Endothelial cell of umbilical vein (primary cell): ENCODE results near the gene LCLAT1. TPM values are rescaled to one million over a fixed set of nuclear protein-coding genes. Genes with fewer than 3 reads are reported as not detected.

Source experiments
- BruUV-seq: library from RNA; stranded (reverse); fragments of 400-500 nt; replicated peaks from 2 replicates; lab custom pipeline; 2021; lab: Mats Ljungman, UMichigan
- CTCF ChIA-PET: fragments of 300-600, 350-600 bp; sonication (Branson Sonifier 250); formaldehyde crosslinking; loops from one replicate; lab custom pipeline; 2021; ENCODE audit warnings: antibody characterized with exemption, inconsistent platforms; lab: Charles Lee
- POLR2A ChIA-PET: fragments of 300-600, 350-600 bp; sonication (Branson Sonifier 250); formaldehyde crosslinking; loops from one replicate; lab custom pipeline; 2021; ENCODE audit warnings: antibody characterized with exemption, inconsistent platforms; lab: Charles Lee
- DNase-seq: peaks from one replicate; pipeline ENCODE4 v3.0.0-alpha.2; 2011; ENCODE audit warnings: low read depth, low spot score
- FAIRE-seq: peaks from 2 replicates; lab custom pipeline; 2011; peaks lifted over from hg19 to GRCh38; lab: Jason Lieb, UNC
- H2AFZ ChIP-seq: 2 replicates; pipeline ENCODE4 v1.6.0; 2012; ENCODE audit warnings: low read depth, low read length, control low read depth, inconsistent platforms
- H3K27ac ChIP-seq: 2 replicates; pipeline ENCODE4 v1.5.1; 2011; ENCODE audit warnings: low read depth, mild to moderate bottlenecking, control low read depth, low read length, moderate library complexity; ENCODE audit not compliant: insufficient read depth
- H3K27me3 ChIP-seq, 2 experiments: 2 replicates each; pipeline versions ENCODE4 v1.6.0 to v1.6.1; 2011; ENCODE audit warnings: low read length in 2 of 2, mixed read lengths in 1 of 2; ENCODE audit not compliant: control insufficient read depth in 2 of 2, insufficient read depth in 2 of 2
- H3K36me3 ChIP-seq, 2 experiments: 2 replicates in 1 of 2; 3 replicates in 1 of 2; pipeline ENCODE4 v1.5.1; 2011; ENCODE audit warnings: low read length in 2 of 2, mild to moderate bottlenecking in 1 of 2, moderate library complexity in 1 of 2; ENCODE audit not compliant: control insufficient read depth in 2 of 2, insufficient read depth in 2 of 2; ENCODE audit errors: extremely low read depth in 1 of 2
- H3K4me1 ChIP-seq: 3 replicates; pipeline ENCODE4 v1.5.1; 2011; ENCODE audit warnings: mild to moderate bottlenecking, low read length; ENCODE audit not compliant: control insufficient read depth, insufficient read depth; ENCODE audit errors: extremely low read depth
- H3K4me2 ChIP-seq: 2 replicates; pipeline ENCODE4 v1.6.1; 2011; ENCODE audit warnings: low read length, control low read depth, mixed read lengths; ENCODE audit not compliant: insufficient read depth
- H3K4me3 ChIP-seq, 3 experiments: fragments of 200-600 bp in 1 of 3; sonication (generic), shearing (Covaris generic) in 1 of 3; replicated peaks in 1 of 3; 2 replicates each; pipeline ENCODE4 v1.5.1; 2011 to 2016; ENCODE audit warnings: control low read depth in 3 of 3, low read length in 3 of 3, mild to moderate bottlenecking in 2 of 3, inconsistent platforms in 1 of 3, low read depth in 1 of 3, moderate library complexity in 1 of 3; ENCODE audit not compliant: insufficient read depth in 1 of 3
- H3K79me2 ChIP-seq: 2 replicates; pipeline ENCODE4 v1.6.0; 2012; ENCODE audit warnings: low read length, inconsistent platforms; ENCODE audit not compliant: control insufficient read depth, insufficient read depth
- H3K9ac ChIP-seq: replicated peaks from 2 replicates; pipeline ENCODE3; 2011; ENCODE audit warnings: low read length, control low read depth; ENCODE audit not compliant: insufficient read depth; ENCODE audit errors: extremely low read depth
- H3K9me1 ChIP-seq: replicated peaks from 3 replicates; pipeline ENCODE4 v1.6.0; 2011; ENCODE audit warnings: mild to moderate bottlenecking, low read length; ENCODE audit not compliant: control insufficient read depth, insufficient read depth; ENCODE audit errors: extremely low read depth
- H3K9me3 ChIP-seq: replicated peaks from 2 replicates; pipeline ENCODE4 v1.5.1; 2012; ENCODE audit warnings: low read length, inconsistent platforms; ENCODE audit not compliant: control insufficient read depth, insufficient read depth
- H4K20me1 ChIP-seq: replicated peaks from 2 replicates; pipeline ENCODE3; 2011; ENCODE audit warnings: mild to moderate bottlenecking, low read length; ENCODE audit not compliant: control insufficient read depth, insufficient read depth; ENCODE audit errors: extremely low read depth
- EZH2 ChIP-seq: IDR thresholded peaks from 2 replicates; pipeline ENCODE4 v1.6.1; 2012; ENCODE audit warnings: borderline replicate concordance, low read depth, mild to moderate bottlenecking, moderate library complexity, low read length, inconsistent platforms; ENCODE audit not compliant: severe bottlenecking
- FOS ChIP-seq: IDR thresholded peaks from 2 replicates; pipeline ENCODE4 v1.6.1; 2011; ENCODE audit warnings: mild to moderate bottlenecking, low read length, moderate library complexity, borderline replicate concordance; ENCODE audit not compliant: insufficient read depth
- GATA2 ChIP-seq: IDR thresholded peaks from 2 replicates; pipeline ENCODE4 v1.7.0; 2011; ENCODE audit warnings: low read depth, mild to moderate bottlenecking, moderate library complexity, mixed read lengths, low read length; ENCODE audit not compliant: insufficient read length, insufficient read depth
- JUN ChIP-seq: IDR thresholded peaks from 2 replicates; pipeline ENCODE4 v1.6.1; 2011; ENCODE audit warnings: borderline replicate concordance, low read depth; ENCODE audit not compliant: insufficient read length, insufficient read depth
- MYC ChIP-seq: IDR thresholded peaks from one replicate; pipeline ENCODE4 v1.6.1; 2011; ENCODE audit warnings: mild to moderate bottlenecking, low read depth, low read length
- POLR2A ChIP-seq: IDR thresholded peaks from 2 replicates; pipeline ENCODE4 v1.6.1; 2012; ENCODE audit warnings: low read depth, mild to moderate bottlenecking, control low read depth, low read length
- POLR2AphosphoS5 ChIP-seq: IDR thresholded peaks from 2 replicates; pipeline ENCODE4 v1.6.1; 2012; ENCODE audit warnings: low read depth, mild to moderate bottlenecking, control low read depth, low read length, moderate library complexity; ENCODE audit not compliant: insufficient read depth
- dilution Hi-C: fragments of 300-500 bp; cut with MboI; formaldehyde crosslinking; loops from one replicate; pipeline ENCODE4 v1.15.0; 2019; ENCODE audit warnings: low sequenced_read_pairs; ENCODE audit not compliant: extremely low pct_ligation_motif_present
- intact Hi-C: fragments of 100-400 bp; cut with micrococcal nuclease; formaldehyde crosslinking; loops from one replicate; pipeline ENCODE4 v1.10.0; 2022
- polyA plus RNA-seq, 4 experiments: library from polyadenylated mRNA; depleted of rRNA in 3 of 4; stranded (reverse) in 3 of 4; unstranded in 1 of 4; fragments of >200 nt; gene quantifications; 2 replicates each; pipeline versions ENCODE4 v1.2.1 to v1.2.3, GENCODE V29; 2011 to 2012; ENCODE audit warnings: missing spikeins in 1 of 4
- total RNA-seq: library from RNA; stranded (reverse); gene quantifications from 2 replicates; pipeline ENCODE4 v1.2.3, GENCODE V29; 2021
- TF ChIP-seq, protein P1 (sequence below), 2 donors: IDR thresholded peaks; 1 replicate in 1 of 2; 2 replicates in 1 of 2; pipeline ENCODE4 v1.5.1; 2011; ENCODE audit warnings: low read length in 2 of 2, mild to moderate bottlenecking in 2 of 2, moderate library complexity in 2 of 2, control low read depth in 1 of 2, inconsistent platforms in 1 of 2, low read depth in 1 of 2; ENCODE audit not compliant: insufficient read depth in 1 of 2; ENCODE audit errors: extremely low read depth in 1 of 2

LCLAT1 gene
- total and polyA plus RNA-seq, 2 donors (not counting 3 experiments of a cell fraction or from before 2014, with no cell fraction given): 6.1 to 20.8 TPM

- intact Hi-C loops (no loop called here), dilution Hi-C loops (no loop called here)
- peaks cover 5% of the 10 kb centered on the region for H3K79me2 ChIP-seq
- TF ChIP-seq JUN (no peak), EZH2 (no peak), MYC (no peak), POLR2AphosphoS5 (no peak), POLR2A (no peak), GATA2 (no peak), FOS (no peak)
- TF ChIP-seq, protein P1, sequence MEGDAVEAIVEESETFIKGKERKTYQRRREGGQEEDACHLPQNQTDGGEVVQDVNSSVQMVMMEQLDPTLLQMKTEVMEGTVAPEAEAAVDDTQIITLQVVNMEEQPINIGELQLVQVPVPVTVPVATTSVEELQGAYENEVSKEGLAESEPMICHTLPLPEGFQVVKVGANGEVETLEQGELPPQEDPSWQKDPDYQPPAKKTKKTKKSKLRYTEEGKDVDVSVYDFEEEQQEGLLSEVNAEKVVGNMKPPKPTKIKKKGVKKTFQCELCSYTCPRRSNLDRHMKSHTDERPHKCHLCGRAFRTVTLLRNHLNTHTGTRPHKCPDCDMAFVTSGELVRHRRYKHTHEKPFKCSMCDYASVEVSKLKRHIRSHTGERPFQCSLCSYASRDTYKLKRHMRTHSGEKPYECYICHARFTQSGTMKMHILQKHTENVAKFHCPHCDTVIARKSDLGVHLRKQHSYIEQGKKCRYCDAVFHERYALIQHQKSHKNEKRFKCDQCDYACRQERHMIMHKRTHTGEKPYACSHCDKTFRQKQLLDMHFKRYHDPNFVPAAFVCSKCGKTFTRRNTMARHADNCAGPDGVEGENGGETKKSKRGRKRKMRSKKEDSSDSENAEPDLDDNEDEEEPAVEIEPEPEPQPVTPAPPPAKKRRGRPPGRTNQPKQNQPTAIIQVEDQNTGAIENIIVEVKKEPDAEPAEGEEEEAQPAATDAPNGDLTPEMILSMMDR (IDR thresholded peaks at IDR 0.05; ENCODE audit: extremely low read depth in 1 of 2, insufficient read depth in 1 of 2, low read depth in 1 of 2, low read length in 2 of 2): no peak
- no peaks in the 10 kb centered on the region for H3K9me3 ChIP-seq
- H3K9ac ChIP-seq: no peak overlapping the region
- no peak overlapping the region for H3K4me3 ChIP-seq
- H3K36me3 ChIP-seq: no peaks in the 10 kb centered on the region
- CTCF ChIA-PET: no interaction called here
- H4K20me1 ChIP-seq: no peaks in the 10 kb centered on the region
- no peaks in the 10 kb centered on the region for H3K27me3 ChIP-seq
- H3K27ac ChIP-seq: no peak overlapping the region
- no peak overlapping the region for H3K4me2 ChIP-seq
- DNase-seq: no peak
- no peaks in the 10 kb centered on the region for H3K4me1 ChIP-seq
- no peak overlapping the region for H2AFZ ChIP-seq
- POLR2A ChIA-PET: no interaction called here
- H3K9me1 ChIP-seq: no peaks in the 10 kb centered on the region
- no TSS peak for BruUV-seq
- FAIRE-seq: no peak
These were observed 35.0 kb downstream of the LCLAT1 start for GRCh38 chr2:30482011-30482410.
